HFFc6 (cell line): ENCODE results near the gene RAI1. TPM values are rescaled to one million over a fixed set of nuclear protein-coding genes. Genes with fewer than 3 reads are reported as not detected.

ENCODE experiments used
- DNase-seq: peaks from one replicate; pipeline ENCODE4 v3.0.0-alpha.2; 2018
- H3K27ac Mint-ChIP-seq: 2 replicates; pipeline ENCODE4 v1.8.0; 2020; ENCODE audit warnings: mild to moderate bottlenecking, mixed read lengths
- H3K27me3 Mint-ChIP-seq: 2 replicates; pipeline ENCODE4 v1.8.0; 2021; ENCODE audit warnings: mild to moderate bottlenecking, moderate library complexity, mixed read lengths; ENCODE audit not compliant: insufficient read depth
- H3K36me3 Mint-ChIP-seq: 2 replicates; pipeline ENCODE4 v1.8.0; 2021; ENCODE audit warnings: low read depth, mixed read lengths
- H3K4me1 Mint-ChIP-seq: 2 replicates; pipeline ENCODE4 v1.8.0; 2020; ENCODE audit warnings: low read depth, mixed read lengths
- H3K4me3 Mint-ChIP-seq: 2 replicates; pipeline ENCODE4 v1.8.0; 2020; ENCODE audit warnings: mild to moderate bottlenecking, moderate library complexity, mixed read lengths
- H3K9me3 Mint-ChIP-seq: 2 replicates; pipeline ENCODE4 v1.8.0; 2020; ENCODE audit warnings: mild to moderate bottlenecking, mixed read lengths
- total RNA-seq, 6 experiments: library from RNA; stranded (reverse); fragmentation: NEBNext Ultra II Directional; extraction: Animal tissue kit (Norgen Biotek cat#: 25700); gene quantifications; 2 replicates in 1 of 6; 3 replicates in 5 of 6; pipeline ENCODE4 v1.2.3, GENCODE V29; 2021
- TF ChIP-seq, protein P1 (sequence below): fragments of 200-600 bp; sonication (generic); IDR thresholded peaks from 2 replicates; pipeline ENCODE4 v1.5.0; 2021; ENCODE audit warnings: antibody characterized with exemption, mild to moderate bottlenecking

The RAI1 gene
- total RNA-seq, 6 experiments from 2014 or later: 26.9 to 29.3 (median 29.0) TPM

DNA sequence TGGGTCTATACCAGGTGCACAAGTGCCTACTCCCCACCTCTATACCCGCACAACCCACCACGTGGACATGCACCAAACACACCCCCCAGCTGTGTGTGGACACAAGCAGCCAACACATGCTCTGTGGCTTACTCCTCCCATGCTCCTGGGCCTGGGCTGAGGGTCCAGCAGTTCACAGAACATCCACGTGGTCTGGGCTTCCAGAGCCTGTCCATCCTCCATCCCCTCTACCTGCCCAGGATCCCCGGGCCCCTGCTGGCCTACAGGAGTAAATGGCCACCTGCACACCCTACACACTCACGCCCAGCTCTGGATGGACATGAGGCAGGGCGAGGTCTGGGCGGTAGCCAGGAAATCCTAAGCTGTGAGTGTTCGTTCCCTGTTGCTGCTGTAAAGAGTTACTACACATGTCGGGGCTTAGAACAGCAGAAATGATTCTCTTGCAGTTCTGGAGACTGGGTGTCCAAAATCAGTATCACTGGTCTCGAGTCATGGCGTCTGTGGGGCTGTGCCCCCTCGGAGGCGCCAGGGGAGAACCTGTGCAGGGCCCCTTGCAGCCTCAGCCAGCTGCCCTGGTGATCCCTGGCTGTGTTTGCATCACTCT lies 15.0 kb upstream of the RAI1 start:
- Mint-ChIP-seq H3K4me3 (no peak overlapping the region), H3K27me3 (peaks cover 3% of the 10 kb centered on the region), H3K36me3 (no peaks in the 10 kb centered on the region), H3K9me3 (no peaks in the 10 kb centered on the region), H3K27ac (peak overlapping the region; percentile 15; the same call in 1 of the 2 replicates), H3K4me1 (peaks cover 31% of the 10 kb centered on the region)
- TF ChIP-seq, protein P1, sequence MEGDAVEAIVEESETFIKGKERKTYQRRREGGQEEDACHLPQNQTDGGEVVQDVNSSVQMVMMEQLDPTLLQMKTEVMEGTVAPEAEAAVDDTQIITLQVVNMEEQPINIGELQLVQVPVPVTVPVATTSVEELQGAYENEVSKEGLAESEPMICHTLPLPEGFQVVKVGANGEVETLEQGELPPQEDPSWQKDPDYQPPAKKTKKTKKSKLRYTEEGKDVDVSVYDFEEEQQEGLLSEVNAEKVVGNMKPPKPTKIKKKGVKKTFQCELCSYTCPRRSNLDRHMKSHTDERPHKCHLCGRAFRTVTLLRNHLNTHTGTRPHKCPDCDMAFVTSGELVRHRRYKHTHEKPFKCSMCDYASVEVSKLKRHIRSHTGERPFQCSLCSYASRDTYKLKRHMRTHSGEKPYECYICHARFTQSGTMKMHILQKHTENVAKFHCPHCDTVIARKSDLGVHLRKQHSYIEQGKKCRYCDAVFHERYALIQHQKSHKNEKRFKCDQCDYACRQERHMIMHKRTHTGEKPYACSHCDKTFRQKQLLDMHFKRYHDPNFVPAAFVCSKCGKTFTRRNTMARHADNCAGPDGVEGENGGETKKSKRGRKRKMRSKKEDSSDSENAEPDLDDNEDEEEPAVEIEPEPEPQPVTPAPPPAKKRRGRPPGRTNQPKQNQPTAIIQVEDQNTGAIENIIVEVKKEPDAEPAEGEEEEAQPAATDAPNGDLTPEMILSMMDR: peak; percentile 41
- peak; percentile 80 for DNase-seq

GRCh38 chr17:17667231-17667630 lies 14.0 kb upstream of the RAI1 start:
- Mint-ChIP-seq H3K9me3 (no peaks in the 10 kb centered on the region), H3K36me3 (no peaks in the 10 kb centered on the region), H3K4me1 (peaks cover 41% of the 10 kb centered on the region), H3K27ac (no peak overlapping the region), H3K4me3 (no peak overlapping the region), H3K27me3 (peaks cover 2% of the 10 kb centered on the region)
- TF ChIP-seq, protein P1: no peak
- no peak for DNase-seq

GRCh38 chr17:17667947-17668346 lies 13.3 kb upstream of the RAI1 start:
- no peaks in the 10 kb centered on the region for H3K9me3 Mint-ChIP-seq
- H3K4me1 Mint-ChIP-seq: peaks cover 43% of the 10 kb centered on the region
- H3K4me3 Mint-ChIP-seq: no peak overlapping the region
- DNase-seq: no peak
- TF ChIP-seq, protein P1: no peak
- peaks cover 2% of the 10 kb centered on the region for H3K27me3 Mint-ChIP-seq
- no peaks in the 10 kb centered on the region for H3K36me3 Mint-ChIP-seq
- H3K27ac Mint-ChIP-seq: no peak overlapping the region

- TF ChIP-seq, protein P1: no peak
- Mint-ChIP-seq H3K36me3 (no peaks in the 10 kb centered on the region), H3K27me3 (peaks cover 4% of the 10 kb centered on the region), H3K27ac (no peak overlapping the region), H3K4me1 (peaks cover 43% of the 10 kb centered on the region), H3K9me3 (no peaks in the 10 kb centered on the region), H3K4me3 (no peak overlapping the region)
- DNase-seq: no peak
These were observed 12.9 kb upstream of the RAI1 start for GRCh38 chr17:17668358-17668757.

DNA sequence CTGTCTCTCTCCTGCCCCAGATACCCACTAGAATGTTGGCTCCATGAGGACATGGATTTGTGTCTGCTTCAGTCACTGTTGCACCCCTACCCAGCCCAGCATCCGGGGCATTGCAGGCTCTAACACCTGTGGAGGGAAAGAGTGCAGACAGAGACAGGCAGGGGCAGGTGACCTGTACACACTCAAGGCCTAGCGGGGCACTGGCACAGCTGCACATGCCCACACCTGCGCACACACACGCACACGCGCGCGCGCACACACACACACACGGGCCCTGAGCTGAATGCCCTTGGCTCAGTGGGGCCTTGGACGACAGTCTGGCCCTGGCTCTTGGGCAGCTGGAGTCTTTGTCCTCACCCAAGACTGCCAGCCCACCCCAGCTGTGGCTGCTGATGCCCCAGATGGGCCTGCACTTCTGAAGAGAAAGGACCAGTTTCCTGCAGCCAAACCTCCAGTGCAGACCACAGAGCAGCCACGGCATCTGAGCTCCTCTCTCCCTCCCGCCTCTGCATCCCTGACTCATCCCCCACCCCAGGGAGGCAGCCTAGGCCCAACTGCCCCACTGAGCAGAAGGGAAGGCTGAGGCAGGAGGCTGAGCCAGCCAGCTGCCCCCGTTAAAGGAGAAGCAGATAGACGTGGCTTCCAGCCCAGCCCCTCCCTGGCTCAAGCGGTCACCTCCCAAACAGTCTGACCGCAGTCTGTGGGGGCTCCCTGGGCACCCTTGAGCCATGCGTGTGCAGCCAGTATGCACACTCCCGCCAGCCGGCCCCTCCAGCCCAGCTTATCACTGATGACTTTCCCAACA lies 12.3 kb upstream of the RAI1 start:
- Mint-ChIP-seq H3K4me1 (peaks cover 40% of the 10 kb centered on the region), H3K9me3 (no peaks in the 10 kb centered on the region), H3K4me3 (no peak overlapping the region), H3K27me3 (peaks cover 4% of the 10 kb centered on the region), H3K36me3 (no peaks in the 10 kb centered on the region), H3K27ac (no peak overlapping the region)
- TF ChIP-seq, protein P1: no peak
- DNase-seq: no peak
